CD4-positive, alpha-beta T cell (primary cell): Measurements from ENCODE around the gene PASK. TPM values are rescaled to one million over a fixed set of nuclear protein-coding genes. Genes with fewer than 3 reads are reported as not detected.
"Not testable (repeated sequence)": the region's sequence is repeated elsewhere in the genome, so short reads cannot be mapped to it uniquely, and the experiment has no call there.

Experiments
- ATAC-seq: fragments of 200-7000 bp; cut with Tn5 transposase; one replicate; pipeline ENCODE4 v1.10.0; 2022; ENCODE audit warnings: mild to moderate bottlenecking; ENCODE audit not compliant: poor library complexity
- CTCF ChIA-PET: fragments of 350-600 bp; sonication (Branson Sonifier 250); formaldehyde crosslinking; loops from one replicate; lab custom pipeline; 2021; ENCODE audit warnings: antibody characterized with exemption, inconsistent platforms; lab: Charles Lee
- POLR2A ChIA-PET: fragments of 350-600 bp; sonication (Branson Sonifier 250); formaldehyde crosslinking; loops from one replicate; lab custom pipeline; 2021; ENCODE audit warnings: antibody characterized with exemption, inconsistent platforms; lab: Charles Lee
- DNase-seq, 14 experiments: peaks; one replicate each; pipeline ENCODE4 v3.0.0-alpha.2; 2013 to 2020; ENCODE audit warnings: mixed read lengths in 2 of 14
- H3K27ac ChIP-seq, 2 donors: one replicate each; pipeline versions ENCODE4 v1.5.1 to v1.7.0; 2013; ENCODE audit warnings: low read length in 2 of 2, low read depth in 1 of 2, mild to moderate bottlenecking in 1 of 2
- H3K27me3 ChIP-seq, 2 experiments: 1 replicate in 1 of 2; 2 replicates in 1 of 2; pipeline versions ENCODE4 v1.6.1 to v1.7.0; 2013; ENCODE audit warnings: low read length in 2 of 2, control low read depth in 1 of 2, mild to moderate bottlenecking in 1 of 2, moderate library complexity in 1 of 2; ENCODE audit not compliant: insufficient read depth in 2 of 2, control insufficient read depth in 1 of 2
- H3K36me3 ChIP-seq: one replicate; pipeline ENCODE4 v1.6.1; 2013; ENCODE audit warnings: low read length, control low read depth; ENCODE audit not compliant: insufficient read depth
- H3K4me1 ChIP-seq: one replicate; pipeline ENCODE4 v1.6.1; 2013; ENCODE audit warnings: low read length, control low read depth; ENCODE audit not compliant: insufficient read depth
- H3K4me3 ChIP-seq: one replicate; pipeline ENCODE4 v1.5.1; 2013; ENCODE audit warnings: mild to moderate bottlenecking, low read length, moderate library complexity
- H3K9me3 ChIP-seq, 2 experiments: 1 replicate in 1 of 2; 2 replicates in 1 of 2; pipeline versions ENCODE4 v1.6.1 to v1.7.0; 2013; ENCODE audit warnings: low read length in 2 of 2, mild to moderate bottlenecking in 2 of 2, control low read depth in 1 of 2, moderate library complexity in 1 of 2; ENCODE audit not compliant: control insufficient read depth in 1 of 2, insufficient read depth in 1 of 2
- H3K27ac Mint-ChIP-seq: one replicate; pipeline ENCODE4 v1.8.0; 2020; ENCODE audit warnings: mixed read lengths
- H3K27me3 Mint-ChIP-seq: one replicate; pipeline ENCODE4 v1.8.0; 2021; ENCODE audit warnings: mixed read lengths
- H3K36me3 Mint-ChIP-seq: one replicate; pipeline ENCODE4 v1.8.0; 2021; ENCODE audit warnings: low read depth, mixed read lengths
- H3K4me1 Mint-ChIP-seq: one replicate; pipeline ENCODE4 v1.8.0; 2021; ENCODE audit warnings: low read depth, mixed read lengths
- H3K4me3 Mint-ChIP-seq: one replicate; pipeline ENCODE4 v1.8.0; 2020; ENCODE audit warnings: mild to moderate bottlenecking, mixed read lengths
- H3K9me3 Mint-ChIP-seq: one replicate; pipeline ENCODE4 v1.8.0; 2020; ENCODE audit warnings: mixed read lengths
- CTCF ChIP-seq: fragments of 200-600 bp; IDR thresholded peaks from one replicate; pipeline ENCODE4 v1.8.0; 2022; ENCODE audit warnings: antibody characterized with exemption, mild to moderate bottlenecking
- intact Hi-C, 2 experiments: fragments of 100-400 bp; cut with DNase I in 1 of 2; cut with micrococcal nuclease in 1 of 2; formaldehyde crosslinking; loops; one replicate each; pipeline versions ENCODE4 v1.15.1 to v1.9.0; 2023 to 2025; cut with DNase I, micrococcal nuclease
- polyA plus RNA-seq, 2 donors: library from polyadenylated mRNA; unstranded; fragments of 120-200 nt; gene quantifications; one replicate each; pipeline ENCODE4 v1.2.1, GENCODE V29; 2013
- total RNA-seq, 174 experiments: library from RNA in 2 of 174; stranded (reverse) in 2 of 174; gene quantifications; one replicate each; pipeline ENCODE4 v1.2.3 and lab custom pipeline; 2021 to 2026

PASK gene
- 10 to 100 TPM; 78.0 to 87.9 TPM for total RNA-seq
- 116 TPM for polyA plus RNA-seq (2013, experiment 1 of 2)
- 104 TPM for polyA plus RNA-seq (2013, experiment 2 of 2)
- 18.7 to 486 (median 135) reads per million in 172 experiments for total RNA-seq (lab: John Stamatoyannopoulos, UW)

- Mint-ChIP-seq H3K4me1 (peaks cover 43% of the 10 kb centered on the region), H3K9me3 (no peaks in the 10 kb centered on the region), H3K27ac (peak within 1 kb of the TSS; percentile 89), H3K4me3 (peak within 1 kb of the TSS; percentile 97), H3K27me3 (no peaks in the 10 kb centered on the region), H3K36me3 (peaks cover 35% of the 10 kb centered on the region)
- peak; percentile 83 to 97 (median 90) for DNase-seq
- POLR2A ChIA-PET = interaction anchor here (0.6 to 4.9 kb wide), 21 partner anchors 15 to 552 kb away, joined by 3 to 73 read pairs (median 4); partner anchors contain the start of genes HDLBP, ING5, MTERF4 and SEPTIN2
- Histone ChIP-seq H3K27ac (peak within 1 kb of the TSS; percentile 53 to 65), H3K27me3 (no peaks in the 10 kb centered on the region), H3K9me3 (no peaks in the 10 kb centered on the region), H3K4me3 (peak within 1 kb of the TSS; percentile 93), H3K36me3 (peaks cover 10% of the 10 kb centered on the region), H3K4me1 (peaks cover 36% of the 10 kb centered on the region)
- TF ChIP-seq CTCF = no peak
- intact Hi-C loops = loop anchor here in 1 of 2 experiments (2.0 to 5.0 kb wide), 2 partner anchors 46 to 562 kb away; partner anchors contain the start of genes CAPN10 and MTERF4
- CTCF ChIA-PET = interaction anchor here (2.0 to 6.9 kb wide), 4 partner anchors 54 to 235 kb away, joined by 8 to 66 read pairs (median 12); no protein-coding TSS in a partner anchor
- ATAC-seq = peak; percentile 79
These were observed at the start of gene PASK for GRCh38 chr2:241148891-241149674. TSS of gene PASK (minus strand) at chr2:241149472. CDS start at chr2:241143032, 6,440 bp downstream.

DNA sequence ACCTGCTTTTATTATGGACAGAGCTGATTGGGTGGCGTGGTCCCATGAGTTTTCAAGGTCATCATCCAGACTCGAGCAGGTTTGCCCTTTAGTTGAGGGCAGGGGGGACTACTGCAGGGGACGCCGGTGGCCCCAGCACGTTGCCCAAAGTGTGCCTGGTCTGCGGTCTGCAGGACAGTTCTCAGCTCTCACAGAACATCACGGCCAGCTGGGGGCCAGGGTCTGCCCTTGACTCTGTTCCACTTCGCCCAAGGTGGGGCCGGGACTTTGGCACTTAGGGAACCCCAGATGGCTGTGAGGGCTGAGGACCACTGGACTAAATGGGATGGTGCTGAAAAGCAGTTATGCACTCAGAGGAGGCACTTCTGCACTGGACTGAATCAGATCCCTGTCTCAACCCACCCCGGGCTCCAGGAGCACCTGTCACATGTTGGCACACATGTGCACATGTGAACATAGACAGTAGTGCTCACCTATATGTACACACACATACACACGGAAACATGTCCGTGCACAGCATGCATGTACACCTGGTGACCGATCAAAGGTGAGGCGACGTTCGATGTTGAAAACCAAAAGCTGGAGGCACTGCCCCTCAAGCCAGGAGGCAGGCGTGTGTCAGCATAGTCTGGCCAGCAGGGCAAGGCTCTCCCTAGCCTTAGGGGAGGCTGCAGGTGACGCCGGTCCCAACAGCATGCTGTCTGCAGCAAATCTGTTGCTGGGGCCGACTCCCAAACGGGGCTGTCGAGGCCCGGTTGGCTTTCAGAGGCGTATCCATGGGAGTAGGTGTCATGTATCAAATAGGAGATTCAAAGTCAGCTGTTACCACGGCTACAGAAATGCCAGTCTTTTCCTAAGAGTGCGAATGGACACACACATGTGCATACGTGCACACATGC is 49.4 kb upstream of the PASK start:
- ChIA-PET POLR2A (no interaction called here), CTCF (no interaction called here)
- no peaks in the 10 kb centered on the region for H3K36me3 ChIP-seq
- TF ChIP-seq CTCF = no peak
- ATAC-seq (no peak), DNase-seq (no peak)
- intact Hi-C loops = no loop called here
- no peak overlapping the region for H3K27ac Mint-ChIP-seq
- no peaks in the 10 kb centered on the region for H3K4me1 Mint-ChIP-seq
- H3K27me3 Mint-ChIP-seq = no peaks in the 10 kb centered on the region
- no peak overlapping the region for H3K27ac ChIP-seq
- no peak overlapping the region for H3K4me3 ChIP-seq
- H3K36me3 Mint-ChIP-seq = no peaks in the 10 kb centered on the region
- no peaks in the 10 kb centered on the region for H3K9me3 Mint-ChIP-seq
- H3K9me3 ChIP-seq = no peaks in the 10 kb centered on the region
- H3K27me3 ChIP-seq = no peaks in the 10 kb centered on the region
- H3K4me1 ChIP-seq = no peaks in the 10 kb centered on the region
- no peak overlapping the region for H3K4me3 Mint-ChIP-seq

DNA sequence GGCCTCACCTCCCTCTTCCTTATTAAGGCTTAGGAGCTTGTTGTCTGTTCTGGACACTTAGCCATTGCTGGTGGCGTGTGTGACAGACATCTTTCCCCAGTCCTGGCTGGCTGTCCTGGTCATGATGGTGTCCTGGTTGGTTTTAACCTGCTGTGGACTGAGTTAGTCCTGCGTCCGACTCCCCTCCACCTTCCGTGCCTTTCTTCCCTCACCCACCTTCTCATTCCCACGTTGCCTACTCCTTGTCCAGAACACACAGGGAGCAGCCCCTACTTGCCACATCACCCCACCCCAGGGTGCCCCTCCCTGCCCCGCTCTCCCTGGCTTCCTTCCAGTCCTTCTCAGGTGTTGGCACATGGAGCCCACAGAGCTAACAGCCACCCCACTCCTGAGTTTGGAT is 48.7 kb upstream of the PASK start:
- H3K36me3 ChIP-seq = no peaks in the 10 kb centered on the region
- ChIA-PET CTCF (no interaction called here), POLR2A (no interaction called here)
- ATAC-seq = no peak
- intact Hi-C loops = no loop called here
- H3K9me3 ChIP-seq = no peaks in the 10 kb centered on the region
- H3K27me3 ChIP-seq = no peaks in the 10 kb centered on the region
- no peaks in the 10 kb centered on the region for H3K36me3 Mint-ChIP-seq
- no peaks in the 10 kb centered on the region for H3K4me1 ChIP-seq
- no peak for TF ChIP-seq CTCF
- peak in 1 of 14 experiments; percentile 0 for DNase-seq
- H3K27ac Mint-ChIP-seq = no peak overlapping the region
- H3K4me1 Mint-ChIP-seq = no peaks in the 10 kb centered on the region
- H3K27me3 Mint-ChIP-seq = no peaks in the 10 kb centered on the region
- no peak overlapping the region for H3K4me3 Mint-ChIP-seq
- no peaks in the 10 kb centered on the region for H3K9me3 Mint-ChIP-seq
- no peak overlapping the region for H3K4me3 ChIP-seq
- no peak overlapping the region for H3K27ac ChIP-seq

DNA sequence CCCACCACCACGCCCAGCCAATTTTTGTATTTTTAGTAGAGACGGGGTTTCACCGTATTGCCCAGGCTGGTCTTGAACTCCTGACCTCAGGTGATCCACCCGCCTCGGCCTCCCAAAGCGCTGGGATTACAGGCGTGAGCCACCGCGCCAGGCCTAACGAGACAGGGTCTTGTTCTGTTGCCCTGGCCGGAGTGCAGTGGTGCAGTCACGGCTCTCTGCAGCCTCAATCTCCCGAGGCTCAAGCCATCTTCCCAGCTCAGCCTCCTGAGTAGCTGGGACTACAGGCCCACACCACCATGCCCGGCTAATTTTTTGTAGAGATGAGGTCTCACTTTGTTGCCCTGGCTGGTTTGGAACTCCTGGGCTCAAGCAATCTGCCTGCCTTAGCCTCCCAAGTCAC is 48.0 kb upstream of the PASK start:
- H3K27me3 Mint-ChIP-seq, H3K9me3 ChIP-seq, H3K27me3 ChIP-seq, DNase-seq, ATAC-seq, H3K4me1 Mint-ChIP-seq, H3K4me3 ChIP-seq, H3K4me3 Mint-ChIP-seq, H3K36me3 Mint-ChIP-seq, H3K36me3 ChIP-seq, H3K9me3 Mint-ChIP-seq, H3K27ac ChIP-seq, H3K27ac Mint-ChIP-seq, CTCF ChIA-PET, intact Hi-C loops, H3K4me1 ChIP-seq: not testable (repeated sequence)
- POLR2A ChIA-PET = interaction anchor here (0.6 kb wide), 1 partner anchor 40 kb away, joined by 3 read pairs; no protein-coding TSS in a partner anchor
